ENCODE measurements around the gene USP6NL. TPM values are rescaled to one million over a fixed set of nuclear protein-coding genes. Genes with fewer than 3 reads are reported as not detected.

Gene USP6NL
- total and polyA plus RNA-seq, 10 of the 15 experiments (the other 5 are each of a cell fraction or from before 2014, with no cell fraction given): 4.0 to 27.7 (median 18.2) TPM

GRCh38 chr10:11465406-11465805, 146.0 kb downstream of the USP6NL start:
- CTCF ChIA-PET: interaction anchor here (1.0 to 1.8 kb wide), 4 partner anchors 39 to 50 kb away, joined by 3 to 7 read pairs (median 4); no protein-coding TSS in a partner anchor

More at GRCh38 chr10:11465406-11465805, 146.0 kb downstream of the USP6NL start:
- no peak overlapping the region for H3K4me2 ChIP-seq (ENCODE audit: control insufficient read depth, insufficient read depth)
- POLR2A ChIA-PET: no interaction called here
- BruUV-seq (replicated peaks): no TSS peak
- no peak overlapping the region for H3K27ac ChIP-seq (ENCODE audit: control insufficient read depth, insufficient read depth)
- H3K9me3 ChIP-seq (replicated peaks; ENCODE audit: control insufficient read depth, insufficient read depth, low read length): no peaks in the 10 kb centered on the region
- H2AFZ ChIP-seq (ENCODE audit: control insufficient read depth, low read depth, low read length): no peak overlapping the region
- DNase-seq (ENCODE audit: low read depth, low spot score) (no peak), FAIRE-seq (no peak), ATAC-seq (no peak)
- no peaks in the 10 kb centered on the region for H3K79me2 ChIP-seq (ENCODE audit: control insufficient read depth, insufficient read depth, low read length)
- no peaks in the 10 kb centered on the region for H3K27me3 ChIP-seq (replicated peaks in 1 of 2; ENCODE audit: control insufficient read depth in 2 of 2, insufficient read depth in 2 of 2, low read length in 1 of 2)
- H3K4me1 ChIP-seq (ENCODE audit: control insufficient read depth, insufficient read depth, low read length): no peaks in the 10 kb centered on the region
- WGBS (ENCODE audit: insufficient coverage, insufficient replicate concordance, low lambda C conversion rate, missing lambda C conversion rate): 97% methylated on average over 5 of the region's 5 CpGs
- in situ Hi-C loops (cut with MboI): loop anchor here (25.0 kb wide), 1 partner anchor 353 kb away; no protein-coding TSS in a partner anchor
- H4K20me1 ChIP-seq (ENCODE audit: control insufficient read depth, insufficient read depth): no peaks in the 10 kb centered on the region
- no peak for TF ChIP-seq NBN (IDR thresholded peaks at IDR 0.05)
- TF ChIP-seq ZBTB33 (IDR thresholded peaks at IDR 0.05): no peak
- TF ChIP-seq TBL1XR1 (IDR thresholded peaks at IDR 0.05; ENCODE audit: low read depth, low read length): no peak
- no peak for TF ChIP-seq TCF3 (IDR thresholded peaks at IDR 0.05; ENCODE audit: borderline replicate concordance, insufficient read depth, low read depth, low read length)
- TF ChIP-seq MEF2A (IDR thresholded peaks at IDR 0.05; ENCODE audit: insufficient read depth, low read depth, low read length): no peak
- TF ChIP-seq HSF1 (IDR thresholded peaks at IDR 0.05; ENCODE audit: low read depth, low read length): no peak
- TF ChIP-seq CHD4 (IDR thresholded peaks at IDR 0.05): no peak
- TF ChIP-seq, protein P1, sequence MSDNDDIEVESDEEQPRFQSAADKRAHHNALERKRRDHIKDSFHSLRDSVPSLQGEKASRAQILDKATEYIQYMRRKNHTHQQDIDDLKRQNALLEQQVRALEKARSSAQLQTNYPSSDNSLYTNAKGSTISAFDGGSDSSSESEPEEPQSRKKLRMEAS (IDR thresholded peaks at IDR 0.05; ENCODE audit: low read depth, low read length): no peak
- SMC1A ChIA-PET (ENCODE audit: uncharacterized antibody, unreplicated experiment): interaction anchor here (0.6 to 1.2 kb wide), 4 partner anchors 11 to 41 kb away, joined by 3 read pairs; no protein-coding TSS in a partner anchor
- peaks cover 9 to 29% of the 10 kb centered on the region in 2 experiments for H3K36me3 ChIP-seq (ENCODE audit: control insufficient read depth in 2 of 2, insufficient read depth in 2 of 2, low read length in 1 of 2)
- RAD21 ChIA-PET (ENCODE audit: unreplicated experiment): no interaction called here
- H3K9ac ChIP-seq (ENCODE audit: control insufficient read depth, insufficient read depth, low read length): no peak overlapping the region
- H3K4me3 ChIP-seq: no peak overlapping the region
- intact Hi-C loops (cut with micrococcal nuclease; ENCODE audit: unreplicated experiment): no loop called here

Data from GM12878 (cell line).